GM12878 (cell line): ENCODE results near the gene RICTOR. TPM values are rescaled to one million over a fixed set of nuclear protein-coding genes. Genes with fewer than 3 reads are reported as not detected.

Source experiments
- ATAC-seq: fragments of 200-7000 bp; cut with Tn5 transposase; 3 replicates; pipeline ENCODE4 v1.9.1; 2020; ENCODE audit warnings: mild to moderate bottlenecking, moderate library complexity
- BruUV-seq: library from RNA; stranded (reverse); fragments of 400-500 nt; replicated peaks from 2 replicates; lab custom pipeline; 2021; lab: Mats Ljungman, UMichigan
- CTCF ChIA-PET: fragments of 300-600 bp; sonication (Branson Sonifier 250); formaldehyde crosslinking; extraction: SDS; loops from one replicate; lab custom pipeline; 2021; ENCODE audit warnings: inconsistent platforms; lab: Yijun Ruan, JAX
- POLR2A ChIA-PET: fragments of 350-600 bp; formaldehyde crosslinking; extraction: SDS; loops from one replicate; lab custom pipeline; 2021; ENCODE audit warnings: inconsistent platforms; lab: Charles Lee
- RAD21 ChIA-PET: fragments of 300-600 bp; sonication (Branson Sonifier 250); formaldehyde crosslinking; loops from one replicate; lab custom pipeline; 2023; ENCODE audit warnings: antibody characterized with exemption; ENCODE audit not compliant: unreplicated experiment; lab: Charles Lee
- SMC1A ChIA-PET: fragments of 300-600 bp; sonication (Branson Sonifier 250); formaldehyde crosslinking; loops from one replicate; lab custom pipeline; 2023; ENCODE audit not compliant: unreplicated experiment, uncharacterized antibody; lab: Charles Lee
- DNase-seq: peaks from one replicate; pipeline ENCODE4 v3.0.0-alpha.2; 2011; ENCODE audit warnings: low read depth, low spot score
- FAIRE-seq: peaks from 3 replicates; lab custom pipeline; 2011; peaks lifted over from hg19 to GRCh38; lab: Jason Lieb, UNC
- H2AFZ ChIP-seq: 2 replicates; pipeline ENCODE4 v1.6.0; 2011; ENCODE audit warnings: low read depth, low read length, control low read depth; ENCODE audit not compliant: control insufficient read depth
- H3K27ac ChIP-seq: 2 replicates; pipeline ENCODE4 v1.5.1; 2011; ENCODE audit warnings: control low read depth; ENCODE audit not compliant: control insufficient read depth, insufficient read depth
- H3K27me3 ChIP-seq, 2 experiments: replicated peaks in 1 of 2; 2 replicates each; pipeline versions ENCODE4 v1.6.0 to v1.6.1; 2011; ENCODE audit warnings: low read length in 1 of 2; ENCODE audit not compliant: control insufficient read depth in 2 of 2, insufficient read depth in 2 of 2
- H3K36me3 ChIP-seq, 2 experiments: 2 replicates each; pipeline ENCODE4 v1.5.1; 2011; ENCODE audit warnings: low read length in 1 of 2; ENCODE audit not compliant: control insufficient read depth in 2 of 2, insufficient read depth in 2 of 2
- H3K4me1 ChIP-seq: 2 replicates; pipeline ENCODE4 v1.6.1; 2011; ENCODE audit warnings: mild to moderate bottlenecking, low read length, moderate library complexity, mixed read lengths; ENCODE audit not compliant: control insufficient read depth, insufficient read depth
- H3K4me2 ChIP-seq: 2 replicates; pipeline ENCODE4 v1.6.0; 2011; ENCODE audit warnings: control low read depth; ENCODE audit not compliant: control insufficient read depth, insufficient read depth
- H3K4me3 ChIP-seq: fragments of 200-600 bp; sonication (generic); 2 replicates; pipeline ENCODE4 v1.5.1; 2016
- H3K79me2 ChIP-seq: 2 replicates; pipeline ENCODE4 v1.6.0; 2011; ENCODE audit warnings: low read length; ENCODE audit not compliant: control insufficient read depth, insufficient read depth
- H3K9ac ChIP-seq: 2 replicates; pipeline ENCODE4 v1.8.0; 2011; ENCODE audit warnings: low read length, control low read depth, mixed read lengths; ENCODE audit not compliant: control insufficient read depth, insufficient read depth
- H3K9me3 ChIP-seq: replicated peaks from 3 replicates; pipeline ENCODE4 v1.5.1; 2011; ENCODE audit warnings: mild to moderate bottlenecking, low read length; ENCODE audit not compliant: control insufficient read depth, insufficient read depth
- H4K20me1 ChIP-seq: 2 replicates; pipeline ENCODE4 v1.6.0; 2011; ENCODE audit not compliant: control insufficient read depth, insufficient read depth
- BHLHE40 ChIP-seq, 2 experiments: fragments of 450-650 bp in 1 of 2; IDR thresholded peaks; 2 replicates each; pipeline ENCODE4 v1.6.1; 2011 to 2017; ENCODE audit warnings: low read depth in 2 of 2, borderline replicate concordance in 1 of 2, improper control_type of control experiment in 1 of 2, low read length in 1 of 2, mild to moderate bottlenecking in 1 of 2
- CHD1 ChIP-seq: IDR thresholded peaks from 2 replicates; pipeline ENCODE4 v1.6.1; 2012; ENCODE audit warnings: low read depth, low read length, improper control_type of control experiment
- CREM ChIP-seq: IDR thresholded peaks from 2 replicates; pipeline ENCODE4 v1.6.1; 2014; ENCODE audit warnings: antibody characterized with exemption, low read depth
- EGR1 ChIP-seq, 2 experiments: IDR thresholded peaks; 1 replicate in 1 of 2; 2 replicates in 1 of 2; pipeline ENCODE4 v1.6.1; 2011 to 2012; ENCODE audit warnings: low read depth in 2 of 2, low read length in 2 of 2, borderline replicate concordance in 1 of 2, mild to moderate bottlenecking in 1 of 2, moderate library complexity in 1 of 2
- GABPA ChIP-seq: IDR thresholded peaks from 2 replicates; pipeline ENCODE4 v1.6.1; 2014; ENCODE audit warnings: antibody characterized with exemption, low read depth, mild to moderate bottlenecking, inconsistent platforms
- HDGF ChIP-seq: fragments of 450-650 bp; IDR thresholded peaks from 2 replicates; pipeline ENCODE4 v1.6.1; 2016; ENCODE audit warnings: antibody characterized with exemption
- IKZF1 ChIP-seq: fragments of 450-650 bp; conservative IDR thresholded peaks from 2 replicates; pipeline ENCODE4 v1.6.1; 2017; ENCODE audit warnings: antibody characterized with exemption, mild to moderate bottlenecking
- MLLT1 ChIP-seq: fragments of 450-650 bp; IDR thresholded peaks from 2 replicates; pipeline ENCODE4 v1.6.1; 2016; ENCODE audit warnings: mild to moderate bottlenecking
- MTA2 ChIP-seq: fragments of 450-650 bp; IDR thresholded peaks from 2 replicates; pipeline ENCODE4 v1.6.1; 2016; ENCODE audit warnings: low read depth, mild to moderate bottlenecking, moderate library complexity
- MTA3 ChIP-seq: IDR thresholded peaks from 2 replicates; pipeline ENCODE4 v1.6.1; 2012; ENCODE audit warnings: low read length, inconsistent platforms, borderline replicate concordance
- POLR2AphosphoS2 ChIP-seq: IDR thresholded peaks from 2 replicates; pipeline ENCODE4 v1.6.1; 2011; ENCODE audit warnings: low read depth, mild to moderate bottlenecking, low read length, improper control_type of control experiment, moderate library complexity
- RCOR1 ChIP-seq: conservative IDR thresholded peaks from 2 replicates; pipeline ENCODE4 v1.6.1; 2012; ENCODE audit warnings: low read depth, low read length, improper control_type of control experiment
- SPI1 ChIP-seq: IDR thresholded peaks from 2 replicates; pipeline ENCODE4 v1.6.1; 2011; ENCODE audit warnings: low read depth, mild to moderate bottlenecking, low read length, moderate library complexity, borderline replicate concordance; ENCODE audit not compliant: insufficient read depth
- ZNF384 ChIP-seq: IDR thresholded peaks from 2 replicates; pipeline ENCODE4 v1.6.1; 2012; ENCODE audit warnings: low read depth, mild to moderate bottlenecking, low read length, improper control_type of control experiment, borderline replicate concordance
- WGBS: methylation state at CpG from one replicate; pipeline ENCODE4 v1.1.6; 2016; ENCODE audit warnings: low lambda C conversion rate; ENCODE audit not compliant: insufficient replicate concordance, insufficient coverage; ENCODE audit errors: missing lambda C conversion rate; 5-methylcytosine and 5-hydroxymethylcytosine counted together
- in situ Hi-C: fragments of 300-500 bp; cut with MboI; formaldehyde crosslinking; loops from 9 replicates; pipeline ENCODE4 v1.14.3; 2018; ENCODE audit warnings: mixed read lengths
- intact Hi-C: fragments of 100-400 bp; cut with micrococcal nuclease; formaldehyde crosslinking; loops from one replicate; pipeline ENCODE4 v1.14.2; 2022; ENCODE audit not compliant: unreplicated experiment
- polyA plus RNA-seq, 11 experiments: library from polyadenylated mRNA; depleted of rRNA in 4 of 11; unstranded in 6 of 11; stranded (reverse) in 5 of 11; fragments of >200 nt; fragmentation: Nextera tagmentation in 4 of 11; fragmentation: Illumina TruSeq in 1 of 11; extraction: Ambion mirVana in 4 of 11; extraction: Trizol in 1 of 11; gene quantifications; 1 replicate in 1 of 11; 2 replicates in 10 of 11; pipeline versions ENCODE4 v1.2.1 to v1.2.3, GENCODE V29; 2011 to 2016; ENCODE audit warnings: inconsistent platforms in 2 of 11, missing spikeins in 2 of 11, low read depth in 1 of 11
- total RNA-seq, 4 experiments: library from RNA; depleted of rRNA in 3 of 4; stranded (reverse); fragments of >200 nt in 3 of 4; fragmentation: Illumina TruSeq in 1 of 4; extraction: Trizol in 1 of 4; gene quantifications; 2 replicates each; pipeline versions ENCODE4 v1.2.1 to v1.2.3, GENCODE V29; 2013 to 2021
- TF ChIP-seq, protein P1 (sequence below): IDR thresholded peaks from 2 replicates; pipeline ENCODE4 v1.6.1; 2012; ENCODE audit warnings: improper control_type of control experiment, low read depth, low read length; ENCODE audit not compliant: insufficient replicate concordance

Gene RICTOR
- total and polyA plus RNA-seq, 10 of the 15 experiments (the other 5 are each of a cell fraction or from before 2014, with no cell fraction given): 2.7 to 23.0 (median 6.9) TPM

DNA sequence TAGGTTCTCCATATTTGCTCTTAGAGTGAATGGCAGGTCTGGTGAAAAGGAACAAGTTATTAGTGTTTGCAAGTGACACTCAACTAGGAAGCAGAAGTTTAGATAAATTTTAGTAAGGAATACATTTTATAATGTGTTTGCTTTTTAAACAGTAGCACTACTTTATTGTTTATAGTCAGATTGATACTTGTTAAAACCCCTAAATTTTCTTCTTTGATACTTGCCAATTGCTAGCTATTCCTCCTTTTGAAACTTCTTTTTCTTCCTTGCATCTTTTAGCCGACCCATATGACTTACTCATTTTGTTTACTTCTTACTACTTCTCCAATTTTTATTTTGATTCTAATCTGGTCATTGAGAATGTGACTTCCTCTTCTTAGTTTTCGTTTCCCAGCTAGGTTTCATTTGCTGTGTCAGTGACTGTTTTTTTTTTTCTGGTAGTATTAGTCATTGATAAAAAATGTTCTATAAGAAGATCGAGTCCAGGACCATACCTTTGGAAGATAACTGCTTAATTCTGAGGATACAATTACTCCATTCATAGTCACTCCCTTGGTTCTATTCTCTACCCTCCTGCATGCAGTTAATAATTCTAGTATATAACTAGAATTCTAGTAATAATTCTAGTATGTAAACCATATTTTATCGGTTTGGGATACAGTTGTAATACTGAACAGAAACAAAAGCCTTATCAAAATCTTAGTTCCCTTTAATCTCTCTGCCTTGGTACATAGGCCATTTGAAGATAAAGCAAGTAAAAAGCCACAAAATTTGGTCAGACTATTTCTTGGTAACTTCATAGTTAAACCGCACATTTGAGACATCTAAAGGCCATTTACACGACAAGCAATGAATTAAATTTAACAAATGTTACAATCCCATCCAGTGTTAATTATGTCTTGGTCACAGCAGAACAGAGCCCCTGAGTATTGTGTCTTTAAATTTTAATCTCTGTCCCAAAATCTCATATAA, 2.8 kb upstream of the RICTOR start:
- in situ Hi-C loops: loop anchor here (10.0 to 25.0 kb wide), 2 partner anchors 640 to 1758 kb away; partner anchors contain the start of gene RPL37
- peak; percentile 77 for FAIRE-seq
- no peak for TF ChIP-seq RCOR1
- peak; percentile 91 for TF ChIP-seq SPI1
- TF ChIP-seq MTA3: no peak
- no peak for TF ChIP-seq POLR2AphosphoS2
- no peak for TF ChIP-seq GABPA
- TF ChIP-seq MTA2: peak; percentile 55
- TF ChIP-seq MLLT1: peak; percentile 39; the same call in 1 of the 2 replicates
- TF ChIP-seq, protein P1, sequence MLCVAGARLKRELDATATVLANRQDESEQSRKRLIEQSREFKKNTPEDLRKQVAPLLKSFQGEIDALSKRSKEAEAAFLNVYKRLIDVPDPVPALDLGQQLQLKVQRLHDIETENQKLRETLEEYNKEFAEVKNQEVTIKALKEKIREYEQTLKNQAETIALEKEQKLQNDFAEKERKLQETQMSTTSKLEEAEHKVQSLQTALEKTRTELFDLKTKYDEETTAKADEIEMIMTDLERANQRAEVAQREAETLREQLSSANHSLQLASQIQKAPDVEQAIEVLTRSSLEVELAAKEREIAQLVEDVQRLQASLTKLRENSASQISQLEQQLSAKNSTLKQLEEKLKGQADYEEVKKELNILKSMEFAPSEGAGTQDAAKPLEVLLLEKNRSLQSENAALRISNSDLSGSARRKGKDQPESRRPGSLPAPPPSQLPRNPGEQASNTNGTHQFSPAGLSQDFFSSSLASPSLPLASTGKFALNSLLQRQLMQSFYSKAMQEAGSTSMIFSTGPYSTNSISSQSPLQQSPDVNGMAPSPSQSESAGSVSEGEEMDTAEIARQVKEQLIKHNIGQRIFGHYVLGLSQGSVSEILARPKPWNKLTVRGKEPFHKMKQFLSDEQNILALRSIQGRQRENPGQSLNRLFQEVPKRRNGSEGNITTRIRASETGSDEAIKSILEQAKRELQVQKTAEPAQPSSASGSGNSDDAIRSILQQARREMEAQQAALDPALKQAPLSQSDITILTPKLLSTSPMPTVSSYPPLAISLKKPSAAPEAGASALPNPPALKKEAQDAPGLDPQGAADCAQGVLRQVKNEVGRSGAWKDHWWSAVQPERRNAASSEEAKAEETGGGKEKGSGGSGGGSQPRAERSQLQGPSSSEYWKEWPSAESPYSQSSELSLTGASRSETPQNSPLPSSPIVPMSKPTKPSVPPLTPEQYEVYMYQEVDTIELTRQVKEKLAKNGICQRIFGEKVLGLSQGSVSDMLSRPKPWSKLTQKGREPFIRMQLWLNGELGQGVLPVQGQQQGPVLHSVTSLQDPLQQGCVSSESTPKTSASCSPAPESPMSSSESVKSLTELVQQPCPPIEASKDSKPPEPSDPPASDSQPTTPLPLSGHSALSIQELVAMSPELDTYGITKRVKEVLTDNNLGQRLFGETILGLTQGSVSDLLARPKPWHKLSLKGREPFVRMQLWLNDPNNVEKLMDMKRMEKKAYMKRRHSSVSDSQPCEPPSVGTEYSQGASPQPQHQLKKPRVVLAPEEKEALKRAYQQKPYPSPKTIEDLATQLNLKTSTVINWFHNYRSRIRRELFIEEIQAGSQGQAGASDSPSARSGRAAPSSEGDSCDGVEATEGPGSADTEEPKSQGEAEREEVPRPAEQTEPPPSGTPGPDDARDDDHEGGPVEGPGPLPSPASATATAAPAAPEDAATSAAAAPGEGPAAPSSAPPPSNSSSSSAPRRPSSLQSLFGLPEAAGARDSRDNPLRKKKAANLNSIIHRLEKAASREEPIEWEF: peak; percentile 69
- peak; percentile 15; the same call in 1 of the 2 replicates for TF ChIP-seq CREM
- TF ChIP-seq HDGF: peak; percentile 66; the same call in 1 of the 2 replicates
- TF ChIP-seq ZNF384: peak; percentile 94
- 0 out of 4 replicates have a peak, but pooled peaks of 1 of the 2 experiments have one; percentile 38 for TF ChIP-seq BHLHE40 (IDR thresholded peaks at IDR 0.05; ENCODE audit: borderline replicate concordance in 1 of 2, low read depth in 2 of 2, low read length in 1 of 2)
- TF ChIP-seq EGR1 (IDR thresholded peaks at IDR 0.05; ENCODE audit: borderline replicate concordance in 1 of 2, low read depth in 2 of 2, low read length in 2 of 2): no peak
- no peak for TF ChIP-seq CHD1
- no peak for TF ChIP-seq IKZF1

More for the DNA sequence above, 2.8 kb upstream of the RICTOR start:
- H3K27me3 ChIP-seq: no peaks in the 10 kb centered on the region
- ChIA-PET RAD21 (no interaction called here), SMC1A (no interaction called here), POLR2A (interaction anchor here (0.6 to 0.7 kb wide), 2 partner anchors 100 to 268 kb away, joined by 3 read pairs; no protein-coding TSS in a partner anchor), CTCF (interaction anchor here (0.6 kb wide), 1 partner anchor 326 kb away, joined by 3 read pairs; no protein-coding TSS in a partner anchor)
- no peak overlapping the region for H3K9ac ChIP-seq
- peaks cover 4% of the 10 kb centered on the region; the same call in 1 of the 2 replicates for H3K4me1 ChIP-seq
- H3K4me3 ChIP-seq: peak overlapping the region; percentile 27
- peak overlapping the region; percentile 97 for H3K27ac ChIP-seq
- intact Hi-C loops: loop anchor here (10.0 kb wide), 1 partner anchor 622 kb away; no protein-coding TSS in a partner anchor
- peak overlapping the region; percentile 69 for H3K4me2 ChIP-seq
- peak overlapping the region; percentile 59 for H2AFZ ChIP-seq
- DNase-seq (peak; percentile 53), ATAC-seq (peak; percentile 4)
- BruUV-seq: no TSS peak
- H3K79me2 ChIP-seq: peaks cover 26% of the 10 kb centered on the region
- no peaks in the 10 kb centered on the region for H4K20me1 ChIP-seq
- H3K9me3 ChIP-seq: no peaks in the 10 kb centered on the region
- no peaks in the 10 kb centered on the region for H3K36me3 ChIP-seq
- 25% methylated on average over 6 of the region's 6 CpGs for WGBS
